SK-N-SH (cell line): Measurements from ENCODE around the gene DNASE1L3. TPM values are rescaled to one million over a fixed set of nuclear protein-coding genes. Genes with fewer than 3 reads are reported as not detected.

Experiments
- CTCF ChIA-PET: fragments of 300-600, 350-600 bp; formaldehyde crosslinking; extraction: SDS; loops from one replicate; lab custom pipeline; 2021; lab: Yijun Ruan, JAX
- POLR2A ChIA-PET: fragments of 350-600 bp; sonication (Branson Sonifier 250); formaldehyde crosslinking; extraction: SDS; loops from one replicate; lab custom pipeline; 2020; ENCODE audit warnings: antibody characterized with exemption, inconsistent platforms; lab: Yijun Ruan, JAX
- DNase-seq: peaks from one replicate; pipeline ENCODE4 v3.0.0; 2012
- H2AFZ ChIP-seq: fragments of 200-600 bp; sonication (generic); 2 replicates; pipeline ENCODE4 v1.8.1; 2016; ENCODE audit warnings: antibody characterized with exemption, mild to moderate bottlenecking, low read depth
- H3F3A ChIP-seq: fragments of 200-600 bp; sonication (generic); replicated peaks from 2 replicates; pipeline ENCODE3; 2016; ENCODE audit warnings: antibody characterized with exemption, mild to moderate bottlenecking; ENCODE audit not compliant: insufficient read depth
- H3K27ac ChIP-seq, 2 experiments: fragments of 200-500 bp in 1 of 2; fragments of 200-600 bp in 1 of 2; sonication (Bioruptor generic) in 1 of 2; sonication (generic), shearing (Covaris generic) in 1 of 2; 2 replicates each; pipeline versions ENCODE4 v1.5.1 to v1.6.1; 2014 to 2016; ENCODE audit warnings: low read depth in 2 of 2, inconsistent platforms in 1 of 2, low read length in 1 of 2, mild to moderate bottlenecking in 1 of 2, mixed read lengths in 1 of 2
- H3K27me3 ChIP-seq: fragments of 200-600 bp; sonication (generic), shearing (Covaris generic); 2 replicates; pipeline ENCODE4 v1.6.1; 2016; ENCODE audit warnings: mixed run types; ENCODE audit not compliant: insufficient read depth
- H3K36me3 ChIP-seq, 2 experiments: fragments of 200-500 bp in 1 of 2; fragments of 200-600 bp in 1 of 2; sonication (Bioruptor generic) in 1 of 2; sonication (generic) in 1 of 2; replicated peaks in 1 of 2; 2 replicates each; pipeline versions ENCODE3 to v1.5.1; 2014 to 2016; ENCODE audit warnings: low read length in 1 of 2, mild to moderate bottlenecking in 1 of 2; ENCODE audit not compliant: insufficient read depth in 2 of 2, control insufficient read depth in 1 of 2
- H3K4me1 ChIP-seq, 2 experiments: fragments of 200-500 bp in 1 of 2; fragments of 200-600 bp in 1 of 2; sonication (Bioruptor generic) in 1 of 2; sonication (generic), shearing (Covaris generic) in 1 of 2; 2 replicates each; pipeline versions ENCODE4 v1.5.1 to v1.6.1; 2014 to 2016; ENCODE audit warnings: low read depth in 1 of 2, low read length in 1 of 2, mixed run types in 1 of 2; ENCODE audit not compliant: insufficient read depth in 2 of 2, control insufficient read depth in 1 of 2
- H3K4me2 ChIP-seq: fragments of 200-600 bp; sonication (generic), shearing (Covaris generic); 2 replicates; pipeline ENCODE4 v1.6.1; 2017; ENCODE audit warnings: mixed run types
- H3K4me3 ChIP-seq, 2 experiments: fragments of 200-500 bp in 1 of 2; fragments of 200-600 bp in 1 of 2; sonication (Bioruptor generic) in 1 of 2; sonication (generic), shearing (Covaris generic) in 1 of 2; 2 replicates each; pipeline versions ENCODE4 v1.5.1 to v1.8.1; 2014 to 2016; ENCODE audit warnings: low read depth in 2 of 2, inconsistent platforms in 1 of 2, low read length in 1 of 2, mild to moderate bottlenecking in 1 of 2, mixed read lengths in 1 of 2, moderate library complexity in 1 of 2
- H3K79me2 ChIP-seq: fragments of 200-600 bp; sonication (generic); 2 replicates; pipeline ENCODE4 v1.8.1; 2017; ENCODE audit warnings: mild to moderate bottlenecking; ENCODE audit not compliant: insufficient read depth
- H3K9ac ChIP-seq: fragments of 200-600 bp; sonication (generic); 2 replicates; pipeline ENCODE4 v1.6.1; 2017; ENCODE audit warnings: mixed run types
- H3K9me2 ChIP-seq: fragments of 200-600 bp; sonication (generic); 2 replicates; pipeline ENCODE4 v1.6.1; 2017; ENCODE audit warnings: mixed run types
- H3K9me3 ChIP-seq: fragments of 200-600 bp; sonication (generic); 2 replicates; pipeline ENCODE4 v1.6.1; 2017; ENCODE audit warnings: mixed run types, mild to moderate bottlenecking, moderate library complexity
- H4K20me1 ChIP-seq: fragments of 200-600 bp; sonication (generic); 2 replicates; pipeline ENCODE4 v1.6.1; 2017; ENCODE audit warnings: mild to moderate bottlenecking, mixed run types; ENCODE audit not compliant: insufficient read depth
- CHD2 ChIP-seq: fragments of 150-350 bp; IDR thresholded peaks from 2 replicates; pipeline ENCODE4 v1.6.1; 2018; ENCODE audit warnings: low read length; ENCODE audit not compliant: partially characterized antibody
- EZH2phosphoT487 ChIP-seq: fragments of 200-600 bp; sonication (generic); IDR thresholded peaks from 2 replicates; pipeline ENCODE4 v1.6.1; 2017; ENCODE audit warnings: low read depth, mixed run types, mild to moderate bottlenecking, antibody characterized with exemption, moderate library complexity, borderline replicate concordance
- FOSL2 ChIP-seq: IDR thresholded peaks from 2 replicates; pipeline ENCODE4 v1.4.0; 2012; ENCODE audit warnings: low read depth, mild to moderate bottlenecking, moderate library complexity, borderline replicate concordance
- GABPA ChIP-seq: IDR thresholded peaks from 2 replicates; pipeline ENCODE4 v1.4.0; 2012; ENCODE audit warnings: low read depth, mild to moderate bottlenecking
- GATA2 ChIP-seq: sonication (generic); formaldehyde crosslinking; IDR thresholded peaks from 2 replicates; pipeline ENCODE4 v1.5.0; 2020; ENCODE audit warnings: mild to moderate bottlenecking, missing genetic modification reagents
- IRF3 ChIP-seq: fragments of 150-350 bp; IDR thresholded peaks from 2 replicates; pipeline ENCODE4 v1.6.1; 2016; ENCODE audit warnings: mild to moderate bottlenecking, low read depth, low read length
- MXI1 ChIP-seq: IDR thresholded peaks from 2 replicates; pipeline ENCODE4 v1.6.1; 2012; ENCODE audit warnings: mild to moderate bottlenecking, low read depth, low read length, improper control_type of control experiment
- NFIC ChIP-seq: IDR thresholded peaks from 2 replicates; pipeline ENCODE4 v1.4.0; 2012; ENCODE audit warnings: borderline replicate concordance
- PBX3 ChIP-seq: IDR thresholded peaks from 2 replicates; pipeline ENCODE4; 2012
- RCOR1 ChIP-seq: fragments of 150-350 bp; IDR thresholded peaks from 2 replicates; pipeline ENCODE4 v1.6.1; 2017; ENCODE audit warnings: antibody characterized with exemption, low read length
- SIN3A ChIP-seq: IDR thresholded peaks from 2 replicates; pipeline ENCODE4 v1.6.1; 2012; ENCODE audit warnings: low read depth, mild to moderate bottlenecking, low read length, moderate library complexity, borderline replicate concordance
- TAF1 ChIP-seq: IDR thresholded peaks from 2 replicates; pipeline ENCODE4 v1.6.1; 2012; ENCODE audit warnings: low read depth, mild to moderate bottlenecking, low read length, moderate library complexity, borderline replicate concordance
- TCF12 ChIP-seq: IDR thresholded peaks from 2 replicates; pipeline ENCODE4 v1.4.0; 2012
- TEAD4 ChIP-seq: IDR thresholded peaks from 2 replicates; pipeline ENCODE4 v1.4.0; 2012; ENCODE audit warnings: mild to moderate bottlenecking, borderline replicate concordance; ENCODE audit not compliant: insufficient read depth
- USF1 ChIP-seq: IDR thresholded peaks from 2 replicates; pipeline ENCODE4 v1.4.0; 2012; ENCODE audit warnings: low read depth, borderline replicate concordance
- ZBTB33 ChIP-seq: IDR thresholded peaks from 2 replicates; pipeline ENCODE4 v1.4.0; 2012; ENCODE audit warnings: low read depth, borderline replicate concordance
- WGBS: methylation state at CpG from one replicate; pipeline ENCODE4 v1.1.6; 2017; ENCODE audit warnings: low lambda C conversion rate; 5-methylcytosine and 5-hydroxymethylcytosine counted together
- polyA plus RNA-seq, 3 experiments: library from polyadenylated mRNA; depleted of rRNA; stranded (reverse); fragments of >200 nt; gene quantifications; 2 replicates each; pipeline ENCODE4 v1.2.3, GENCODE V29; 2012

Gene DNASE1L3
- polyA plus RNA-seq, 1 of the 3 experiments (the other 2 are of a cell fraction) = not detected

GRCh38 chr3:58153371-58153770, 57.4 kb downstream of the DNASE1L3 start:
- H3K27ac ChIP-seq = no peak overlapping the region
- no peak overlapping the region for H3K4me3 ChIP-seq
- ChIA-PET CTCF (interaction anchor here (1.9 kb wide), 1 partner anchor 14 kb away, joined by 6 read pairs; no protein-coding TSS in a partner anchor), POLR2A (no interaction called here)
- 98% methylated on average over 12 of the region's 16 CpGs for WGBS
- H2AFZ ChIP-seq = no peak overlapping the region
- H4K20me1 ChIP-seq = no peaks in the 10 kb centered on the region
- no peaks in the 10 kb centered on the region for H3K4me1 ChIP-seq
- H3K9me2 ChIP-seq = no peaks in the 10 kb centered on the region
- no peak overlapping the region for H3K9ac ChIP-seq
- H3K9me3 ChIP-seq = no peaks in the 10 kb centered on the region
- no peaks in the 10 kb centered on the region for H3K79me2 ChIP-seq
- H3K36me3 ChIP-seq = peaks cover 60 to 88% of the 10 kb centered on the region in 2 experiments
- TF ChIP-seq GABPA = no peak
- no peak for TF ChIP-seq GATA2 (CRISPR knock-in tag)
- TF ChIP-seq ZBTB33 = no peak
- no peak for TF ChIP-seq TCF12
- no peak for TF ChIP-seq NFIC
- TF ChIP-seq TAF1 = no peak
- TF ChIP-seq SIN3A = no peak
- no peak for TF ChIP-seq USF1
- TF ChIP-seq IRF3 = no peak
- no peak for TF ChIP-seq CHD2
- no peak for TF ChIP-seq PBX3
- TF ChIP-seq EZH2phosphoT487 = no peak
- TF ChIP-seq RCOR1 = no peak
- TF ChIP-seq TEAD4 = no peak
- TF ChIP-seq MXI1 = no peak
- TF ChIP-seq FOSL2 = no peak
- H3K4me2 ChIP-seq = no peak overlapping the region
- no peak for DNase-seq
- no peaks in the 10 kb centered on the region for H3F3A ChIP-seq
- H3K27me3 ChIP-seq = no peaks in the 10 kb centered on the region
